Fibroblast of lung (primary cell): ENCODE data around the gene PIP4K2A. TPM values are rescaled to one million over a fixed set of nuclear protein-coding genes. Genes with fewer than 3 reads are reported as not detected.

ENCODE experiments used
- DNase-seq, 2 donors: peaks; one replicate each; pipeline versions ENCODE4 v3.0.0 to v3.0.0-alpha.2; 2010; ENCODE audit warnings: low read depth in 2 of 2
- H2AFZ ChIP-seq: 2 replicates; pipeline ENCODE4 v1.5.1; 2012; ENCODE audit warnings: low read length, control low read depth, inconsistent platforms
- H3K27ac ChIP-seq: 2 replicates; pipeline ENCODE4 v1.5.1; 2011; ENCODE audit warnings: low read length, control low read depth; ENCODE audit not compliant: insufficient read depth
- H3K27me3 ChIP-seq: 2 replicates; pipeline ENCODE4 v1.5.1; 2011; ENCODE audit warnings: mild to moderate bottlenecking, low read length; ENCODE audit not compliant: control insufficient read depth, insufficient read depth
- H3K36me3 ChIP-seq: 2 replicates; pipeline ENCODE4 v1.5.1; 2011; ENCODE audit warnings: low read length; ENCODE audit not compliant: control insufficient read depth, insufficient read depth
- H3K4me1 ChIP-seq: 2 replicates; pipeline ENCODE4 v1.5.1; 2011; ENCODE audit warnings: low read length; ENCODE audit not compliant: control insufficient read depth, insufficient read depth; ENCODE audit errors: extremely low read depth
- H3K4me2 ChIP-seq: 2 replicates; pipeline ENCODE4 v1.5.1; 2011; ENCODE audit warnings: low read length, control low read depth; ENCODE audit not compliant: insufficient read depth; ENCODE audit errors: extremely low read depth
- H3K4me3 ChIP-seq, 4 experiments: fragments of 200-600 bp in 1 of 4; sonication (generic) in 1 of 4; replicated peaks in 1 of 4; 2 replicates each; pipeline ENCODE4 v1.5.1; 2011 to 2016; ENCODE audit warnings: low read length in 4 of 4, low read depth in 3 of 4, mild to moderate bottlenecking in 3 of 4, control low read depth in 2 of 4, inconsistent platforms in 1 of 4, mixed read lengths in 1 of 4; ENCODE audit not compliant: insufficient read depth in 1 of 4; ENCODE audit errors: control extremely low read depth in 1 of 4
- H3K79me2 ChIP-seq: 2 replicates; pipeline ENCODE4 v1.5.1; 2012; ENCODE audit warnings: mild to moderate bottlenecking, low read length, inconsistent platforms; ENCODE audit not compliant: control insufficient read depth, insufficient read depth
- H3K9ac ChIP-seq: 2 replicates; pipeline ENCODE4 v1.5.1; 2011; ENCODE audit warnings: mild to moderate bottlenecking, low read length, control low read depth; ENCODE audit not compliant: insufficient read depth
- H3K9me3 ChIP-seq: 2 replicates; pipeline ENCODE4 v1.5.1; 2012; ENCODE audit warnings: low read depth, low read length; ENCODE audit not compliant: control insufficient read depth, insufficient read depth
- H4K20me1 ChIP-seq: 2 replicates; pipeline ENCODE4 v1.5.1; 2011; ENCODE audit warnings: low read length; ENCODE audit not compliant: control insufficient read depth, insufficient read depth; ENCODE audit errors: extremely low read depth
- EZH2 ChIP-seq: IDR thresholded peaks from 2 replicates; pipeline ENCODE4 v1.5.1; 2012; ENCODE audit warnings: low read length, control low read depth, mild to moderate bottlenecking; ENCODE audit errors: missing control alignments
- polyA plus RNA-seq, 2 donors: library from polyadenylated mRNA; depleted of rRNA in 1 of 2; stranded (reverse) in 1 of 2; unstranded in 1 of 2; fragments of >200 nt; gene quantifications; 2 replicates each; pipeline ENCODE4 v1.2.1, GENCODE V29; 2011 to 2012; ENCODE audit warnings: missing spikeins in 1 of 2
- total RNA-seq: library from RNA; depleted of rRNA; stranded (reverse); fragments of >200 nt; gene quantifications from 2 replicates; pipeline ENCODE4 v1.2.1, GENCODE V29; 2014
- TF ChIP-seq, protein P1 (sequence below), 2 donors: IDR thresholded peaks in 1 of 2; conservative IDR thresholded peaks in 1 of 2; 1 replicate in 1 of 2; 2 replicates in 1 of 2; pipeline ENCODE4 v1.5.1; 2011 to 2012; ENCODE audit warnings: low read length in 2 of 2, control low read depth in 1 of 2, inconsistent platforms in 1 of 2, low read depth in 1 of 2, mild to moderate bottlenecking in 1 of 2

The PIP4K2A gene
- total and polyA plus RNA-seq, 2 donors (not counting 1 experiment from before 2014, with no cell fraction given): 28.5 to 40.0 TPM

DNA sequence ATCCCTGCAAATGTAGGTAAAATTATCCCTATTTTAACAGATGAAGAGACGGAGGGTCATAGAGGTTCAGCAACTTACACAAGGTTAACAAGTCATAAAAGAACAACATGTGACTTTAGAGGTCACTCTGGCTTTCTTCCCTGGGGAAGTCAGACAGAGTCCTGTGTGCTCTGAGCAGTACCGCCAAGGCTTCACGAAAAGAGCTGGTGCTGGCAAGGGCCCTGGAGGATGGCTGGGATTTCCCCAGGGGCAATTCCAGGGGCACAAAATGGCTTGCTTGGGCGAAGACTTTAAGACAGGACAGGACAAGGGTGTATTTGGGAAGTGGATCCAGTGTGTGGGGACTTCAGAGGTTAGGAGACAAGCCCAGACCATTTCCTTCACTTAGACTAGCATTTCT lies 144.1 kb downstream of the PIP4K2A start:
- Histone ChIP-seq H3K27me3 (no peaks in the 10 kb centered on the region), H3K9ac (no peak overlapping the region), H2AFZ (no peak overlapping the region), H3K9me3 (no peaks in the 10 kb centered on the region), H3K36me3 (peaks cover 5% of the 10 kb centered on the region), H3K4me2 (no peak overlapping the region), H4K20me1 (no peaks in the 10 kb centered on the region), H3K27ac (no peak overlapping the region), H3K79me2 (no peaks in the 10 kb centered on the region), H3K4me3 (no peak overlapping the region), H3K4me1 (no peaks in the 10 kb centered on the region)
- no peak for TF ChIP-seq EZH2
- TF ChIP-seq, protein P1, sequence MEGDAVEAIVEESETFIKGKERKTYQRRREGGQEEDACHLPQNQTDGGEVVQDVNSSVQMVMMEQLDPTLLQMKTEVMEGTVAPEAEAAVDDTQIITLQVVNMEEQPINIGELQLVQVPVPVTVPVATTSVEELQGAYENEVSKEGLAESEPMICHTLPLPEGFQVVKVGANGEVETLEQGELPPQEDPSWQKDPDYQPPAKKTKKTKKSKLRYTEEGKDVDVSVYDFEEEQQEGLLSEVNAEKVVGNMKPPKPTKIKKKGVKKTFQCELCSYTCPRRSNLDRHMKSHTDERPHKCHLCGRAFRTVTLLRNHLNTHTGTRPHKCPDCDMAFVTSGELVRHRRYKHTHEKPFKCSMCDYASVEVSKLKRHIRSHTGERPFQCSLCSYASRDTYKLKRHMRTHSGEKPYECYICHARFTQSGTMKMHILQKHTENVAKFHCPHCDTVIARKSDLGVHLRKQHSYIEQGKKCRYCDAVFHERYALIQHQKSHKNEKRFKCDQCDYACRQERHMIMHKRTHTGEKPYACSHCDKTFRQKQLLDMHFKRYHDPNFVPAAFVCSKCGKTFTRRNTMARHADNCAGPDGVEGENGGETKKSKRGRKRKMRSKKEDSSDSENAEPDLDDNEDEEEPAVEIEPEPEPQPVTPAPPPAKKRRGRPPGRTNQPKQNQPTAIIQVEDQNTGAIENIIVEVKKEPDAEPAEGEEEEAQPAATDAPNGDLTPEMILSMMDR (conservative IDR thresholded peaks at IDR 0.05 in 1 of 2, IDR thresholded peaks at IDR 0.05 in 1 of 2; ENCODE audit: low read depth in 1 of 2, low read length in 2 of 2): no peak
- no peak for DNase-seq

DNA sequence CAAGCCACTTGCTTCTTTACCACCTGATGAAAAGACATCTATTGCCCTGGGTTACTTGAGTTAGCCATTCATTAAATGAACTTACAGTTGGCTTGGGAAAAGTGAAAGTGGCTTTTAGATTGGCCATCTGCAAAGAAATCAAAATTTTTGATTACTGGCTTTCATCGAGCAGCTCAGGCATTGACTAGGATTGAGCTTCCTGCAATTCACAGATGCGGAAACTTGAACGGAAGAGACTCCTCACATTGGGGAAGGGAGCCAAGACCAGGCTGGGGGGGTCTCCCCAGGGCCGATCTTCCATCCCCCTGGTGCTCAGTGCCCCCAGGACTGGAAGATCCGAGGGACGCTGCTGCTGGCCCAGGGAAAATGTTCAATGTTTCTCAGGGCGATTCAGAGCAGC lies 145.4 kb downstream of the PIP4K2A start:
- Histone ChIP-seq H3K9ac (no peak overlapping the region), H3K9me3 (no peaks in the 10 kb centered on the region), H2AFZ (no peak overlapping the region), H3K4me1 (no peaks in the 10 kb centered on the region), H3K4me3 (no peak overlapping the region), H3K27me3 (no peaks in the 10 kb centered on the region), H3K4me2 (no peak overlapping the region), H3K36me3 (peaks cover 6% of the 10 kb centered on the region), H3K27ac (no peak overlapping the region), H4K20me1 (no peaks in the 10 kb centered on the region), H3K79me2 (no peaks in the 10 kb centered on the region)
- DNase-seq: no peak
- TF ChIP-seq EZH2: no peak
- TF ChIP-seq, protein P1 (conservative IDR thresholded peaks at IDR 0.05 in 1 of 2, IDR thresholded peaks at IDR 0.05 in 1 of 2; ENCODE audit: low read depth in 1 of 2, low read length in 2 of 2): no peak

DNA sequence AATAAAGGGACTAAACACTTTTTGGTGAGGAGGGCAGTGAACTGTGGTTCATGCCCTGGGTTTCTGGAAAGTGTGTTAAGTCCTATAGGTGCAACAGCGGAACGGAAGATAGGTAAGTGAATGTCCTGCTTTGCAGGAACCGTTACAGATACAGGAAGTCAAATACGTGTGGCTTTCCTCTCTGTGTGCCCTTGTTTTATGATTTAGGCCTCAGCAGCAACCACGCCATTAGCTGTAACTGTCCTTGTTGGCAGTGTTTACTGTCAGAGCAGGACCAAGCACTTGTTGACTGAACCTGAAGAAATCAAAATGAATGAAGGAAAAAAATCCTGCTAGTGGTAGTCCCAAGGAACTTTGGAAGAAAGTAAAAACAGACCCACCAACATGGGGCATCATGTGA lies 150.3 kb downstream of the PIP4K2A start:
- Histone ChIP-seq H3K27ac (no peak overlapping the region), H3K9me3 (no peaks in the 10 kb centered on the region), H4K20me1 (no peaks in the 10 kb centered on the region), H3K9ac (no peak overlapping the region), H3K27me3 (no peaks in the 10 kb centered on the region), H3K4me1 (no peaks in the 10 kb centered on the region), H3K4me3 (no peak overlapping the region), H3K4me2 (no peak overlapping the region), H3K36me3 (peaks cover 4% of the 10 kb centered on the region), H2AFZ (no peak overlapping the region), H3K79me2 (no peaks in the 10 kb centered on the region)
- no peak for TF ChIP-seq EZH2
- TF ChIP-seq, protein P1 (conservative IDR thresholded peaks at IDR 0.05 in 1 of 2, IDR thresholded peaks at IDR 0.05 in 1 of 2; ENCODE audit: low read depth in 1 of 2, low read length in 2 of 2): no peak
- no peak for DNase-seq
